ENCODE data around the gene GPR21. TPM values are rescaled to one million over a fixed set of nuclear protein-coding genes. Genes with fewer than 3 reads are reported as not detected.

GPR21 gene
- total and polyA plus RNA-seq, 4 experiments from 2014 or later = 1.0 to 2.3 TPM; not detected in 2

Other genes starting within 250 kb of the GPR21 start
- not detected for gene OR5C1, start 244.7 kb upstream of the GPR21 start, total RNA-seq
- not detected for gene OR5C1, start 244.7 kb upstream of the GPR21 start, polyA plus RNA-seq
- gene OR1K1, start 233.5 kb upstream of the GPR21 start, total RNA-seq = not detected
- gene OR1K1, start 233.5 kb upstream of the GPR21 start, polyA plus RNA-seq = not detected
- gene PDCL, start 205.1 kb upstream of the GPR21 start, total RNA-seq = 10 to 100 TPM; 16.5 to 18.1 TPM
- gene PDCL, start 205.1 kb upstream of the GPR21 start, polyA plus RNA-seq = 10 to 100 TPM; 10.4 to 12.1 TPM
- 10 to 100 TPM; 66.6 to 70.7 TPM for gene RC3H2, start 128.3 kb upstream of the GPR21 start, total RNA-seq
- gene RC3H2, start 128.3 kb upstream of the GPR21 start, polyA plus RNA-seq = 10 to 100 TPM; 18.7 to 27.4 TPM
- gene ZBTB6, start 120.3 kb upstream of the GPR21 start, total RNA-seq = 10 to 100 TPM; 20.2 to 20.5 TPM
- gene ZBTB6, start 120.3 kb upstream of the GPR21 start, polyA plus RNA-seq = 1 to 10 TPM; 2.5 to 2.9 TPM
- 10 to 100 TPM; 10.5 to 10.9 TPM for gene ZBTB26, start 102.2 kb upstream of the GPR21 start, total RNA-seq
- 1 to 10 TPM; 1.4 TPM for gene ZBTB26, start 102.2 kb upstream of the GPR21 start, polyA plus RNA-seq
- gene RABGAP1, start 92.6 kb upstream of the GPR21 start, total RNA-seq = 10 to 100 TPM; 43.2 to 43.6 TPM
- gene RABGAP1, start 92.6 kb upstream of the GPR21 start, polyA plus RNA-seq = 10 to 100 TPM; 21.6 to 24.1 TPM
- gene STRBP, start 234.9 kb downstream of the GPR21 start, total RNA-seq = 10 to 100 TPM; 21.1 to 23.8 TPM
- 10 to 100 TPM; 17.5 to 21.5 TPM for gene STRBP, start 234.9 kb downstream of the GPR21 start, polyA plus RNA-seq

All from CD4-positive, alpha-beta memory T cell (primary cell).